ENCODE data around the gene NAPB.

NAPB gene

DNA sequence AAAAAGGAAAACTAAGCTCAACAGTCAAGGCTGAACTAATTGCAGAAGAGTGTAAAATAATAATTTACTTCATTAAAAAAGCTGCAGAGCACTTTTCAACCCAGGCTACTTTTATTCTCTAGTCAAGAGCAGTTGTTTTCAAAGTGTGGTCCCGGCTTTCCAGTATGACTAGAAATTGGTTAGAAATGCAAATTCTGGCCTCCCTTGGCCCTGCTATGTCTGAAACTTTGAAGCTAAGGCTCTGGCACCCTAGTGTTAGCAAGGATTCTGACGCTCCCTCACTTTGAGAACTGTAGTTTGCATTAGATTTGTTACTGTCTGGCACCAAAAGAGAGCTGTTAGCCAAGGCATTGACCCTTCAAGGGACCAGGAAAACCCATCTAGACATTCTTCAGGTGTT, 80.2 kb downstream of the NAPB start:
- DNase-seq, result no peak

DNA sequence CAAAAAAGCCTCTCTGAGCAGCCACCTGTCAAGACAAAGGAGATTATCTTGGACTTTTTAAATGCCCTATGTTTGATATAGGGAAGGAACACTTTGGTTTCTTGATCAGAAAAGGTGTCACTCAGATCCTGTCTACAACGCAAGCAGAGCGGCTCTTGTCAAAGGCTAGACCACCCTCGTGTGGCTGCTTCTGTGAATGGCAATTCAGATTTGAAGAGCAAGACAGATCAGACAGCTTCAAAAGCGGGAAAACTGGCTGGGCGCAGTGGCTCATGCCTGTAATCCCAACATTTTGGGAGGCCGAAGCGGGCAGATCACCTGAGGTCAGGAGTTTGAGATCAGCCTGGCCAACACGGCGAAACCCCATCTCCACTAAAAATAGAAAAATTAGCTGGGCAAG, 80.8 kb downstream of the NAPB start:
- no peak for DNase-seq

DNA sequence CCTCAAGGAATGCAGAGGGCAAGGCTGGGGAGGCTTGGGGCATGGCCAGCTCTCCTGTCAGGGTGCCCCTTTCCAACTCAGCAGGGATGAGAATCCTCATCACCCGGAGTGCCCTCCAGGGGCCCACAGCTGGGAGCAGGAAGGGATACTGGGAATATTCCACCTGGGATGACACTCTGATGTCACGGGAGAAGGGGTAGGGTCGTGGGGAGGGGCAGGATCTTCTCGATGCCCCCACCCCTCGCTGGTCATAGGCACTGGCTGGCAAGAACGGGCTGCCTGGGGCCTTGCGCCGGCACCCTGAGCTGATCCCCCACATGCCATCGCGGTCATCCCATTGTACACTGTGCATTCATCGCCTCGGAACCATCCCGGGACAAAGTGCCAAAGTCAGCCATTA, 81.3 kb downstream of the NAPB start:
- no peak for DNase-seq

- no peak for DNase-seq
These were observed 84.0 kb downstream of the NAPB start for GRCh38 chr20:23337312-23337711.

DNA sequence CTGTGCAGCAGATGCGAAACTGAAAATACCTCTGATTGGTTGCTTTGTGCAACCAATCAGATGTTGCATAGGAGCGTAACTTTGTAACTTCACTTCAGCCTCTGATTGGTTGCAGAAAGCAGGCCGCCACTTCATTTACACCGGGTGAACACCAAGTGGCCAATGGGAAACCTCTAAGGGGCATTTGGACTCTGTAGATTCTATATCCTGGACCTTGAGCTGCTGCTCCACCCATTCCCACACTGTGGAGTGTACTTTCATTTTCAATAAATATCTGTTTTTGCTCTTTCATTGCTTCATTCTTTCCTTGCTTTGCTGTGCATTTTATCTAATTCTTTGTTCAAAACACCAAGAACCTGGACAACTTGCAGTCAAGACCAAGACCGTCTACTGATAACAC, 84.8 kb downstream of the NAPB start:
- no peak for DNase-seq

GRCh38 chr20:23335521-23335920, 85.8 kb downstream of the NAPB start:
- no peak for DNase-seq

DNA sequence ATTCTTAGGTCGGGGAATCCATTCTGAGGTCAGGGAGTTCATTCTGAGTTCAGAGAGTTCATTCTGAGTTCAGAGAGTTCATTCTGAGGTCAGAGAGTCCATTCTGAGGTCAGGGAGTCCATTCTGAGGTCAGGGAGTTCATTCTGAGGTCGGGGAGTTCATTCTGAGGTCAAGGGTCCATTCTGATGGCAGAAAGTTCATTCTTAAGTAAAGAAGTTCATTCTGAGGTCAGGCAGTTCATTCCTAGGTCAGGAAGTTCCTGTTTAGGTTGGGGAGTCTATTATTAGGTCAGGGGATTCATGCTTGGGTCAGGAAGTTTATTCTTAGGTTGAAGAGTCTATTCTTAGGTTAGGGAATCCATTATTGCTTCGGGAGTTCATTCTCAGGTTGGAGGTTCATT, 87.2 kb downstream of the NAPB start:
- no peak for DNase-seq

DNA sequence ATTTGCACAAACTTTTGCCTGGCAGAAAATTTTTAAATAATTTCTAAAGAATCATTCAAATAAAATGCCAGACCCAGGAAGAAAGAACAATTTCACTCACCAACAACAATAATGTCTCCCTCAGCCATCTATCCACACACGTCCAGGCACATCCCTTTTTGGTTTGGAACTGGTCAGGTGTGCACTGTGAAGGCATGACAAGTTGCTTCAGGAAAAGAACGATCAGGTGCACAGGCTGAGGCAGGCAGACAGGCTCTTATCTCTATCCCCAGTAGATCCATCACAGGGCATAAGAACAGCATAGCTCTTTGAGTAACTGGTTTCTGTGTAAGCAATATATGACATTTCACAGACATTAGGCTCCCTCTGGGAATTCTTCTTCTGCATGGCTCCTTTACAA, 88.8 kb downstream of the NAPB start:
- DNase-seq, result no peak

DNA sequence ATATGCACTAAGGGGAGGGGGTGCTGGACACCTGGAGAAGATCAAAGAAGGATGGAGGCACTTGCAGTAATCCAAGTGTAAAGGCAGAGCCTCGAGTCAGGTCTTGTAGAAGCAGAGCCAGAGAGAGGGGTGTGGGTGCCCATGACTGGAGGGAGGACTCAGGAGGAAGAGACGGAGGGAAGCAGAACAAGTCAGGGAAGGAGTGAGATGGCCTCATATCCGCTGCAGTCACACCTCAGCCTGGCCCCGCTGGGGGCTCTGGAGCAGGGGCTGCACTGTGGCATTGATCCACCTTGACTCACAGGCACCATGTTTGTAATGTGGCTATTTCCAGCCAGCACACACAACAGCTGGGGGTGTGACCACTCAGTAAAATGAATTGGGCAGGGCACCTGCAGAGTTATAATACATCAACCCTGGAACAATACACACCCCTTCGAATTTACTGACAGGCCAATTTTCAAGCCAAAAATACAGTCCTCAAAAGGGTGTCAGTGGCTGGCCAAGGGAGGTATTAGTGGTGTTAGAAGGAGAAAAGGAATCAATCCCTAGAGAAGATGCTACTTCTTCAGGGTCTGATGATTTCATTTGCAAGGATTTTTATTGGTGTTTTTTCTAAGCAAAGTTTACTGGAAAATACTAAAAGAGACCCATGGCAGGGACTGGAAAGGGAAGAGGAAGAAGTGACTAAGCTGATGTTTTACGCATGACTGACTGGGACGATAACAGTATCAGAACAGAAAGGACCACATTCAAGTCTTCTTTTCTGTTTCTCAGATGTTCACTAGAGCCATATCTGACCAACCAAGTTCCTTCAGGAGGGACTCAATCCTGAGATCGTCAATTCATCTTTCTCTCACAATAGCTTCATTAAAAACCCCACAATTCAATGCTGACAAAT, 89.6 kb downstream of the NAPB start:
- DNase-seq, result no peak

DNA sequence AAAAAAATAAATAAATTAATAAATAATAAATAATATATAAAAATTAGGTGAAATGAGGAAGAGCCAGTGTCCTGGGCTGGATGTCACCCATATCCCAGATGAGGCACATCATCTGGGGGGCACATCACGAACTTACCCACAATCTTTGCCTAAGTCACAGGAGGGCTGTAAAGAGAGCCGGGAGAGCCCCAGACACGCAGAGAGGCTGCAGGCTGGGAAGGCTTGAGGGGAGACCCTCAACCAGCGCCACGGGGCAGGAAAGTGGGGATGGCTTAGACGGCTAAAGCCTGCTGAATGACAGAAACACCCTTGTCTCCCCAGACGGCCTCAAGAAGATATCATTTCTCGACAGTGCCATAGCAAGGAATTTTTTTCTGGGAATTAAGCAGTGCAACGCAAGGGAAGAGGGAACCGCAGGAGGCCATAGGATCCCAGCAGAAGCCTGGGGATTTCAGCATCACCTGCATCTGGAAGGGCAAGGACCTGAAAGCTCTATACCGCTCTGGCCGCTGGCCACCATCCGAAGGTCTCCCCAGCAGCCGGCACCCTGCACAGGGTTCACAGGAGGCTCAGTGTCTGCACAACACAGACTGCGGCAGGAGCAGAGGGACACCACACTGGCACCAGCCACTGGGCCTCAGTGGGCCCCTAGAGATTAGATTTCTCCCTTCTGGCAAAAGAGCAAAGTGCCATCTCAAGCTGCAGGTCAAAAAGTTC, 93.5 kb downstream of the NAPB start:
- no peak for DNase-seq

- DNase-seq, result no peak
These were observed 94.5 kb downstream of the NAPB start for GRCh38 chr20:23326774-23327173.

GRCh38 chr20:23325107-23325506, 96.2 kb downstream of the NAPB start:
- DNase-seq, result no peak
